ENCODE data around the gene CPZ. TPM values are rescaled to one million over a fixed set of nuclear protein-coding genes. Genes with fewer than 3 reads are reported as not detected.
"Not testable (repeated sequence)": the region's sequence is repeated elsewhere in the genome, so short reads cannot be mapped to it uniquely, and the experiment has no call there.

Gene CPZ
- total RNA-seq, 1 donor from 2014 or later: not detected

GRCh38 chr4:8652181-8653078, 59.9 kb downstream of the CPZ start:
- no peak overlapping the region for H3K27ac Mint-ChIP-seq
- peaks cover 2% of the 10 kb centered on the region for H3K9me3 Mint-ChIP-seq
- no peak for DNase-seq (ENCODE audit: low spot score)
- no peak for TF ChIP-seq EZH2 (IDR thresholded peaks at IDR 0.05)
- TF ChIP-seq, protein P1, sequence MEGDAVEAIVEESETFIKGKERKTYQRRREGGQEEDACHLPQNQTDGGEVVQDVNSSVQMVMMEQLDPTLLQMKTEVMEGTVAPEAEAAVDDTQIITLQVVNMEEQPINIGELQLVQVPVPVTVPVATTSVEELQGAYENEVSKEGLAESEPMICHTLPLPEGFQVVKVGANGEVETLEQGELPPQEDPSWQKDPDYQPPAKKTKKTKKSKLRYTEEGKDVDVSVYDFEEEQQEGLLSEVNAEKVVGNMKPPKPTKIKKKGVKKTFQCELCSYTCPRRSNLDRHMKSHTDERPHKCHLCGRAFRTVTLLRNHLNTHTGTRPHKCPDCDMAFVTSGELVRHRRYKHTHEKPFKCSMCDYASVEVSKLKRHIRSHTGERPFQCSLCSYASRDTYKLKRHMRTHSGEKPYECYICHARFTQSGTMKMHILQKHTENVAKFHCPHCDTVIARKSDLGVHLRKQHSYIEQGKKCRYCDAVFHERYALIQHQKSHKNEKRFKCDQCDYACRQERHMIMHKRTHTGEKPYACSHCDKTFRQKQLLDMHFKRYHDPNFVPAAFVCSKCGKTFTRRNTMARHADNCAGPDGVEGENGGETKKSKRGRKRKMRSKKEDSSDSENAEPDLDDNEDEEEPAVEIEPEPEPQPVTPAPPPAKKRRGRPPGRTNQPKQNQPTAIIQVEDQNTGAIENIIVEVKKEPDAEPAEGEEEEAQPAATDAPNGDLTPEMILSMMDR (IDR thresholded peaks at IDR 0.05): no peak
- Histone ChIP-seq H4K20me1 (ENCODE audit: low read depth) (no peaks in the 10 kb centered on the region), H3K4me2 (no peak overlapping the region), H3K4me1 (peaks cover 9% of the 10 kb centered on the region), H3K27ac (no peak overlapping the region), H3K27me3 (no peaks in the 10 kb centered on the region), H3K9me3 (ENCODE audit: low read depth) (no peaks in the 10 kb centered on the region), H3K36me3 (no peaks in the 10 kb centered on the region), H3K79me2 (ENCODE audit: low read depth) (no peaks in the 10 kb centered on the region), H3K9ac (no peak overlapping the region), H3F3A (ENCODE audit: low read depth) (no peaks in the 10 kb centered on the region), H2AFZ (replicated peaks) (no peak overlapping the region), H3K4me3 (no peak overlapping the region)
- peaks cover 16% of the 10 kb centered on the region for H3K4me1 Mint-ChIP-seq
- no peak overlapping the region for H3K4me3 Mint-ChIP-seq
- no peaks in the 10 kb centered on the region for H3K36me3 Mint-ChIP-seq
- peaks cover 14% of the 10 kb centered on the region for H3K27me3 Mint-ChIP-seq (ENCODE audit: insufficient read depth, low read depth)

DNA sequence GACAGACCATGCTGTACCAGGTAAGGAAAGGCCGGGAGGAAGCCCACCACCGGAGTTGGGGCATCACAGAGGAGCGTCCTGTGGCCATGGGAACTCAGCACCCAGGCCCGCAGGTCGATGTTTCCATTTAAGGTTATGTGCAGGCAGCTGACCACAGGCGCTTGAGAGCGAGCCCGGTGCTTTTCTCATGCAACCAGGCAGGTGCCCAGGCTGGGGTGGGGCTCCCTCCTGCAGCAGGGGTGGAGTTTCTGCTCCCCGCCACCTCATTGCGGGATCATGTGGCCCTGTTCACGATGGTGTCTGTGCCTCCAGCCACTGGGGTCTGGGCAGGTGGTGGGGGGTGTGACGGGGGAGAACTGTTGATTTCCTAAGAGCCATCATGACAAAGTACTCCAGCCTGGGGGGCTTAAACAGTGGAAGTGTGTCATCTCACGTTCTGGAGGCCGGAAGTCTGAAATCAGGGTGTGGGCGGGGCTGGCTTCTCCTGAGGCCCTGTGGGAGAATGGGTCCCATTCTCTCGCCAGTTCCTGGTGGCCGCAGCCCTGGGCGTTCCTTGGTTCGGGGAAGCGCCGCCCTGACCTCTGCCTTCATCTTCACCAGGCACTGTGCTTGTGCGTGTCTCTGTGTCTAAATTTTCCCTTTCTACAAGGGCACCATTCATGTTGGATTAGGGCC, 60.9 kb downstream of the CPZ start:
- Histone ChIP-seq H2AFZ (replicated peaks) (no peak overlapping the region), H3K4me2 (no peak overlapping the region), H3K4me3 (no peak overlapping the region), H3K9ac (no peak overlapping the region), H3K9me3 (ENCODE audit: low read depth) (no peaks in the 10 kb centered on the region), H3K36me3 (no peaks in the 10 kb centered on the region), H3K4me1 (peaks cover 9% of the 10 kb centered on the region), H3K79me2 (ENCODE audit: low read depth) (no peaks in the 10 kb centered on the region), H3F3A (ENCODE audit: low read depth) (no peaks in the 10 kb centered on the region), H3K27me3 (no peaks in the 10 kb centered on the region), H4K20me1 (ENCODE audit: low read depth) (no peaks in the 10 kb centered on the region), H3K27ac (no peak overlapping the region)
- Mint-ChIP-seq H3K9me3 (peaks cover 2% of the 10 kb centered on the region), H3K36me3 (no peaks in the 10 kb centered on the region), H3K27ac (no peak overlapping the region), H3K4me1 (peaks cover 15% of the 10 kb centered on the region), H3K4me3 (no peak overlapping the region), H3K27me3 (ENCODE audit: insufficient read depth, low read depth) (peaks cover 11% of the 10 kb centered on the region)
- DNase-seq (ENCODE audit: low spot score): no peak
- TF ChIP-seq, protein P1 (IDR thresholded peaks at IDR 0.05): no peak
- TF ChIP-seq EZH2phosphoT487 (IDR thresholded peaks at IDR 0.05) (no peak), EZH2 (IDR thresholded peaks at IDR 0.05) (no peak)

DNA sequence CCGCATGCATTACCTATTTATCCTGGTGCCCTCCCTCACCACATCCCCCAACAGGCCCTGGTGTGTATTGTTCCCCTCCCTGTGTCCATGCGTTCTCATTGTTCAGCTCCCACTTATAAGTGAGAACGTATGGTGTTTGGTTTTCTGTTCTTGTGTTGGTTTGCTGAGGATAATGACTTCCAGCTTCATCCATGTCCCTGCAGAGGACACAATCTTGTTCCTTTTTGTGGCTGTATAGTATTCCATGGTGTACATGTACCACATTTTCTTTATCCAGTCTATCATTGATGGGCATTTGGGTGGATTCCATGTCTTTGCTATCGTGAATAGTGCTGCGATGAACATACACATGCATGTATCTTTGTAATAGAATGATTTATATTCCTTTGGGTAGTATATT, 61.6 kb downstream of the CPZ start:
- not testable (repeated sequence) for H3K4me3 ChIP-seq; H3K4me2 ChIP-seq; H3K27ac ChIP-seq; H3K4me3 Mint-ChIP-seq; H3K4me1 ChIP-seq; H3K9ac ChIP-seq; H3K27me3 ChIP-seq; H3K36me3 ChIP-seq; H3K27ac Mint-ChIP-seq; H3K79me2 ChIP-seq (ENCODE audit: low read depth); H2AFZ ChIP-seq (replicated peaks); H3K9me3 Mint-ChIP-seq; H3K27me3 Mint-ChIP-seq (ENCODE audit: insufficient read depth, low read depth); H3K9me3 ChIP-seq (ENCODE audit: low read depth); H3F3A ChIP-seq (ENCODE audit: low read depth); H4K20me1 ChIP-seq (ENCODE audit: low read depth); H3K36me3 Mint-ChIP-seq; DNase-seq (ENCODE audit: low spot score)
- H3K4me1 Mint-ChIP-seq: peaks cover 10% of the 10 kb centered on the region
